Stimulated activated CD8-positive, alpha-beta memory T cell treated with anti-CD3 and anti-CD28 coated beads, Interleukin-4, amount 100 ng/mL, for 4 hours (primary cell): ENCODE results near the gene BAHCC1.

Experiments used
- DNase-seq, 2 donors: peaks; one replicate each; pipeline ENCODE4 v3.0.0-alpha.2; 2020; ENCODE audit warnings: low read depth in 2 of 2, low spot score in 1 of 2

BAHCC1 gene

DNA sequence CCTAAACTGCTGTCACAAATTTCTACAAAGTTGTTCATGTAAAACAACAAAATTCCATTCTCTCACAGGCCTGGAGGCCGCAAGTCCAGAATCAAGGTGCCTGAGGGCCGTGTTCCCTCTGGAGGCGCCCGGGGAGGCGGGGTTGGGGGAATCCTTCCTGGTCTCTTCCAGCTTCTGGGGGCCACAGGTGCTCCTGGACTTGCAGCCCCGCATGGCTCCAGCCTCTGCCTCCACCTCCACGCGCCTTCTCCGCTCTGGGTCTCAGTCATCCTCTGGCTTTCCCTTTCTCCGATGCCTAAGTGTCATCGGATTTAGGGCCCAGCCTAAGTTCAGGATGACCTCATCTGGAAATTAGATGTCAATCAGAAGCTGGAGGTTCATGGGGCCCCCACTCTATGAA is 28.6 kb upstream of the BAHCC1 start:
- no peak for DNase-seq

DNA sequence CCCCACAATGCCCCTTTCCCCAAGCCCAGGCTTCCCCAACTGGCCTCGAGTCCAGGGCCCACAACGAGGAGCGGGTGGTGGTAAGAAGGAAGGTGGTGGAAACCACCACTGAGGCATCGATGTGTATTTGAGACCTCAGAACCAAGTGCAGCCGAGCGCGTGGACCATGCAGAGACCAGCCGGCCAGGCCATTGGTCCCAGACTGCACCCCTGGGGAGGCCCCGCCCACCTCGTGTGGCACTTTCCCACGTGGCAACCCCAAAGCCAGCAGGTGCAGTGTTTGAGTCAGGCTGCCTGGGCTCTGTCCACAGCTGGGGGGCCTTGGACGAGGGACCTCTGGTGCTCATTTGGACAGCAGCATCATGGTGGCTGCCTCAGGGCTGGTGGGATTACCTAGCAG is 28.1 kb upstream of the BAHCC1 start:
- no peak for DNase-seq

DNA sequence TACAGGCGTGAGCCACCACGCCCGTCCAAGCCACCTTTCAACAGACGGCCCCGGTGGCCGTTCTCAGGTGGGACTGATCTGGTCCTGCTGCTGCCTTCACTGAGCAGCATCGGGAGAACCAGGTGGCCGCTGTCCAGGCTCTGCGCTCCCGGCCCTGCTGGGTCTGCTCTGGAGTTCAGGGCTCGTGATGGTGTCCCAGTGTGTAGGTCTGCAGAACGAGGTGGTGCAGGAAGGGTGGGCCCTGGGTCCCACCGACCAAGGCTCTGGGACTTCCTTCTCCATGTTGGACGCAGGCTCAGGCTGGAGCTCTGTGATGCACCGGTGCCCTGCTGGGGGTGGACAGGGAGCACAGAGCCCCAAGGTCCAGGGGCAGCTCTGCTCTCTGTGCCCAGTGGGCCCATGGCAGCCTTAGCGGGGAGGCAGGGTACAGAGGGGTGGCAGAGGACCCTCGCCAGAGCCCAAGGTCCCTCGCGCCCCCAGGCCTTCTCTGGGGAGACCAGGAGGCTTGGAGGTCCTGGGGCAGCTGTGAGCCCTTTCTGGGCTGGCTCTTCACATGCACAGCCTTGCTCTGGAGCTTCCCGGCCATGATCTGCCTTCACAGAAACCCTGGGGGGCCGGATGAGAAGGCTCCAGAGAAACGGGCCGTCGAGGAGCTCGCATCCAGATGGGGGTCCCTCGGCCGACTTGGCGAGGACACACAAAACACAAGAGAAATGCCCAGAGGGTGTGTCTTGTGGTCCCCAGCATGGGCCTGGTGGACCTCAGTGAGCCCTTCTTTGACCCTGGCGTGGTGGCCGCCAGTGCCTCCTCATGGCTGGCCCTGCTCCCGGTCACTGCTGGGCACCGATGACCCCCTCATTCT is 26.9 kb upstream of the BAHCC1 start:
- no peak for DNase-seq

DNA sequence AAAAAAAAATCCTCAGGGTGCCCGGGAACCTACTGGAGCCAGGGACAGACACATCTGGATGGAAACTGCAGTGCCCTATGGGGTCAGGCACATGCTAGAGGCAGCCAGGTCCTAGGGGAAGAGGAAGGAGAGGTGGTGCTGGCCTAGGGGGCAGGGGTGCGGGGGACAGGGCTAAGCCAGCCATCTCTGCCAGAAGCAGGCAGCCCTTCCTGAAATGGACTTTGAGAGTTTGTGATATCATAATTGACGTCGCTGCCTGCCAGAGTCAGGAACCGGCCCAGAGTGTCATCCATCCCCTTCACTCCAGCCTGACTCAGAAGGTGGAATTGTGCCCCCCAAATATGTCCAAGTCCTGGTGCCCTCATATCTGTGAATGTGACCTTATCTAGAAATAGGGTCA is 25.0 kb upstream of the BAHCC1 start:
- DNase-seq: no peak

DNA sequence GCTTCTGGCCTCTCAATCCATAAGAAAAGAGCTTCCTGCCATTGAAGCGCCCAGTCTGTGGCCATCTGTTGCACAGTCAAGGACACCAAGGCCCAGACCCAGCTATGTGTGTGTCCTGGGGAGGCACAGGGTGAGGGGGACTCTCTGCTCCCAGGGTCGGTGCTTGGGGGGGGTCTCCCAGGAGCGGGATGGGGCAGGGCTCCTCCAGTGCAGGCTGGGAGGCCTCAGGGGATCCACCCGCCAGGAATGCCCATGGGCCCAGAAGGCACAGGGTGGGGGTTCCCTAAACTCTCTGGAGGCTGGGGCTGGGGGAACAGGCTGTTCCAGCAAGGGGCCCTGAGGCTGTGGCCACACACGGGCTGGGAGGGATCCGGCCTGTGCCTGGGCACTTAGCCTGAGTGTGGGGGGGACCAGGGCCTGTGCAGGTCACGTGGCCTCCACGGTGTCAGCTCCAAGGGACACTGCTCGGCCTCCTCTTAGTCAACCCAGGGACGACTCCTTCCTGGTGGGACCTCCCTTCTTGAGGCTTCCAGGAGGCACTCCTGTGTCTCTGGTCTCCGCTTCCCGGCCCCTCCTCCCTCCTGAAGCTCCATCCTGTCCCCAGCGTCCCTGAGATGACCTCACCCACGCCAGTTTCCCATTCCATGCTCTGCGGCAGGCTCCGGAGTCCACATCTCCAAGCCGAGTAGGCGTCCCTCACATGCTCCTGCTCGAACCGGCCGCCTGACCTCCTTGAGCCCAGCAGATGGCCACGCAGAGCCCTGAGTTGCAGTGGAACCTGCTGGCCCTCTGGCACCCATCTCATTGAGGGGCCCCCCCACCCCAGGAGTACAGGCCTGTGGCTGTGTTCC is 23.1 kb upstream of the BAHCC1 start:
- DNase-seq: no peak

DNA sequence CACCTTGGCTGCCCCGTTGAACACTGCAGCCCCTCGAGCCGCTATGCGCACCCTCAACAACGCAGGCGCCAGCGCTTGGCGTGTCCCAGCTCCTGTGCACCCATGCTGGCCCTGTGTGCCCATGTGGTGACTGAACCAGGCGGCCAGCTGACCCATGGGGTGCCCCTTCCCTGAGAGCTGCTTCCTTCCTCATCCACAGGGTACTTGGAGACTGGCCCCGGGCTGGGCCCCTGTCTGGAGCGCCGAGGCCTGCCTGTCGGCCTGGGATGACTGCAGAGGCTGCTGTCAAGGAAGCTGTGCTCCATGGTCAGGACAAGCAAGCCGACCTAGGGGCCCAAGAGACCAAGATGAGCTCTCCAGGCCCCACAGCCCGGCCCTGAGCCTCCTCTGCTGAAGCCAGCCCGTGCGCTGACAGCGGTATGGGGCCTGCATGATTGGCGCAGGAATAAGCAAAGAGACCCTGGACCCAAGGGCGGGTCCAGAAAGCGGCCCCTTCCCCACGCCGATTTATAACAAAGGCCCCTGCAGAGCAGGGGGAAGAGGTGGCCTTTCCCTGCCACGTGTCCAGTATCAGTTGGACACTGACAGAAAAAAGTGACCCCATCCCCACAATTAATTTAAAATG is 21.6 kb upstream of the BAHCC1 start:
- DNase-seq: no peak

DNA sequence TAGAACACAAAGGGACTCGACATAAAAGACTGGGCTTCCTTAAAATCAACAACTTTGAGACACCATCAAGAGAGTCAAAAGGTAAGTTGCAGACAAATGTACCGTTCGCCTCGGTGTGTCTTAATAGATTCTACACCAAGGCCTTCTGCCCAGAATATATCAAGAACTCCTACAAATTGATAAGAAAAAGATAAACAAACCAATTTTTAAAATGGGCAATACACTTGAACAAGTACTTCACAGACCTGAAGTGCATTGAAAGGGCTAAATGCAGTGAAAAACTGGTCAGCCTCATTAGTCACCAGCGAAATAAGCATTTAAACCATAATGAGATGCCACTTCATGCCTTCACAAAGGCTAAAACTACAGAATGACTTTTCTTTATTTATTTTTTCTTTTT is 20.4 kb upstream of the BAHCC1 start:
- DNase-seq: no peak

DNA sequence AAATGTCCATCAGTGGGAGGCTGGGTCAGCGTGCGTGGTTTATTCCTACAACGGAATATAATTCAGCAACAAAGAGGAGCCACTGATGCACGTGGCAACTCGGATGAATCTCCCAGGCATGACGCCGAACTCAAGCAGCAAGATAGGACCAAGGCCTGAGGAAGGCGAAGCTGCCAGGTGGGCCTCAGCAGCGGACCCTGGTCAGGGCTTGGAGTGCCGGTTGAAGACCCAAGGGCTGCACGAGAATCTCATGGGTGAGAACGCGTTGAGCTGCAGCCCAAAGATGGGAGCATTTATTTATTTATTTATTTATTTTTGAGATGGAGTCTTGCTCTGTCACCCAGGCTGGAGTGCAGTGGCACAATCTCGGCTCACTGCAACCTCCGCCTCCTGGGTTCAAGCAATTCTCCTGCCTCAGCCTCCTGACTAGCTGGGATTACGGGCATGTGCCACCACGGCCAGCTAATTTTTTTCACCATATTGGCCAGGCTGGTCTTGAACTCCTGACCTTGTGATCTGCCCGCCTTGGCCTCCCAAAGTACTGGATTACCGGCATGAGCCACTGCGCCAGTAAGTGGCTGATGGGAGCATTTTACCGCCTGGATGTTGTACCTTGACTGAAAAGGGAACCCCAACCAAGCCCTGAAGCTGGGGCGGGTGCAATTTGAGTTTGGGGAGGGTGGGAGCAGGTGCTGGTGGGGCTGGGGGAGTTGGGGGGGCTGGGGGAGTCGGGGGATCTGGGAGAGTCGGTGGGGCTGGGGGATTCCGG is 18.1 kb upstream of the BAHCC1 start:
- no peak for DNase-seq

DNA sequence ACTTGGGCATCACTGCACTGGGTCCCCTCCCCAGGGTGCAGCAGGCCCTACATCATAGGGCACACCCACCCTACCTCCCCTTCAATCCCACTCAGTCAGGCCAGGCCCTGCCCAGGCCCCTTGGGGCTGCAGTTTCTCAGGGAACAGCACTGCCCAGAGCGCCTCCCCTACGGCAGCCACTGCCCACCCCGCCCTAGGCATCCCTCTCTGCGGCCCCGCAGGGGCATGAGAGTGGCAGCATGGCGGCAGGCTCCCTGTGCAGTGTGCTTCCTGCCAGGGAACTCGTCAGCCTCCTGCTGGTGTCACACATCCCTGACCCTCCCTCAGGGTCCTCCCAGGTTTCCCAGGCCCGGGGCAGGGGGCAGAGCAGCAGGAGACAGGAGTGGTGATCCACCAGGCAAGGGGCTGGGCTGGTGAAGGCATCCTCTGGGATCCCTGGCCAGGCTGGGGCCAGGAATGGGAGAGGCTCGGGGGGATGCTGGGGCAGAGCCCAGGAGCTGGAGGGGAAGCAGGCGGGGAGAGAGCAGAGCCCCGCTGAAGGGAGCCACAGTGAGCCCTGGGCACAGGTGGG is 16.2 kb upstream of the BAHCC1 start:
- no peak for DNase-seq

DNA sequence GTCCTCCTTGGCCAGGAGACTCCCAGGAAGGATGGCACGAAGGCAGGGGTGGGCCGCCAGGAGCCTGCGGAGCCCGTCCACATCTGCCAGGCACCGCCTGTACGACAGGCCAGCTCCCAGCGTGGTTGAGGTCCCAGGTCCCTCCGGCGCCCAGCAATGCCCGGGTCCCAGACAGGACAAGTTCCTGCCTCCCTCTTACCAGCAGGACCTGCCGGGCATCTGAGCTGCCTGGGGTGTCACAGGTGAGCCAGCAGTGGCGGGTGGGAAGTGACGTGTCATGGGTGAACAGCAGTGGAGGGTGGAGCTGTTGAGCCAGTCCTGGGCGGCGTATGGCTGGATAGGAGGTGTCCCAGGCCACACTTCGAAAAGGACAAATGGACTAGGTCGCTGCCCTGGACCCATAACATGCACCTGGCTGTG is 15.7 kb upstream of the BAHCC1 start:
- DNase-seq: no peak

DNA sequence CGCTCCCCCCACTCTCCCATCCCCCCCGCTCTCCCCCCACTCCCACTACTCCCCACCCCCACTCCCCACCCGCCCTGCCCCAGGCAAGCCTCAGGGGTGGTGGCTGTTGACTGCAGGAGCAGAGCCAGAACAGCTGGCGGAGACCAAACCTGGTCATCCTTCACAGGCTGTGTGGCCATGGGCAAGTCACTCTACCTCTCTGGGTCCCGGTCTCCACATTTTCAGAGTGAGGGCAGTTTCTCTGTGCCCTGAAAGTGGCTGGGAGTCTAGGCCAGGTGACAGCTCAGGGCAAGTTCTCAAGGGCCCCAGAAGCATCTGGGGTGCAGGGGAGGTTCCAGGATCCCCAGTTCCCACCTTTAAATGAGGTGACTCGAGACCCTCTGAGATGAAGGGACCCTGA is 15.1 kb upstream of the BAHCC1 start:
- no peak for DNase-seq

DNA sequence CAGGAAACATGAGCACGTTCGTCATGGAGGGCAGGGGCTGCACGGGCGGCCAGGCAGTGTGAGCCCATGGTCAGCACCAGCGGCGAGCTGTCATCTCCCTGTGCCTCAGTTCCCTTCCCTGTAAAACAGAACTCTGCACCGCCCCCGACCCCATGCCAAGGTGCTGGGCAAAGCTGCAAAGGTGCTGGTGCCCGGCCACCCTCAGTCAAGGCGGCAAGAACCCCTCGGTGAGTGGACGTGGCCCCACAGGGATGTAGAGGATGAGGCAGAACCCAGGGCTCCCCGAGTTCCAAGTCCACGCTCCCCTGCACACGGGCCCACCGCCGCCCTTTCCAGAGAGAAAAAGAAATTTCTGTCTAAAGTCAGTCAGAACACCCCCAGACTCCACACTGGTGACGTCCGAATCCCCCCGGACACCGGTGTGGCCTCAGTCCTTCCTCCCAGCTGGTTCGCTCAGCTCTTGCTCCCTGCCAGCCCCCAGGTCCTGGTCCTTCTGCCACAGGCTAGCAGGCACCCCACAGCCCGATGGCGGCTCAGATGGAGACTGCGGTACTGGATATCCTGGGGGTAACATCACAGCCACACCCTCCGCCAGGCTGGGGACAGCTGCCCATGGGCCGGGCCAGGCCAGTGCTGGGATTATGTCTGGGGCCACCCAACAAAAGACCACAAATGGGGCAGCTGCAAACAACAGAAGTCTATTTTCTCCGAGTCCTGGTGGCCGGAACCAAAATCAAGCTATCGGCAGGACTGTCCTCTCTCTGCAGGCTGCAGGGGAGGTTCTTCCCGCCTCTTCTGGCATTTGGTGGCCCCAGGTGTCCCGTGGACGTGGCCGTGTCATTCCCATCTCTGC is 14.4 kb upstream of the BAHCC1 start:
- DNase-seq: no peak

DNA sequence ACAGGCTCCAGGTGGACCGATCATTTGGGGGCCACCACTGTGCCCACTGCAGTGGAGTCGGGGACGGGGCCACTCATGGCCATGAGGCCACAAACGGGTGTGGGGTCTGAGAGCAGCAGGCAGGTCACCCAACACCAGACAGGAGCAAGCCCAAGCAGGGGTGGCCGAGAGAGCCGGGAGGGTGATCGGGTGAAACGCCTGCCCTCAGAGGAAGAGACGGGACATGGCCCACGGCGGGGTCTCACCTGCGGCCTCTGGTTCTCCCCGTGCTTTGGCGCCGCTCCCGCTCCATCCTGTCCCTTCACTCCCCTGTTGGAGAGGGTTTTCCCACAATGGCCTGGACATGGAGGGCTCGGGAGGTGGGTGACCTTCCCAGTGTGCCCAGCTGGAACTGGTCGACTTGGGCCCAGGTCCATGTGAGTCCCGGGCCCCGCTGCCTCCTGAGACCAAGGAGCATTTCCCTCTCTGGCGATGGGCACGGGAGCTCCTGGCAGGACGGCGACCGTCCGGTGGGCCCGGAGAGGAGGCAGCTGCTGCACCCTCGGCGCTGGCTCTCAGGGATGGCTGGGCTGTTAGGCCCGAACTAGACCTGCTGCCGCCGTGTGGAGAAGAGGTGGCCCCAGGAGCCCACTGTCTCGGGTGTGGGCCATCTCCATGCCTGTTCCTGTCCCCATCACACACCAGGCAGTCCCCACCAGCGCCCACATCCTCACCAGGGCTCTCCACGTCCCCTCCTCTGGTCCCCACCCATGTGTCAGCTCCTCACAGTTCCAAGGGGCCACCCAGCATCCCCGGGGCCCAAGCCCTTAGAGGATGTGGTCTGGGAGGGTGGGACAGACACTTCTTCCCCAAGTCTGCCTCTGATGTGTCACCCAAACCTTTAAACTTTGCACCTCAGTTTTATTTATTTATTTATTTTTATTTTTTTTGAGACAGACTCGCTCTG is 13.4 kb upstream of the BAHCC1 start:
- DNase-seq: no peak

DNA sequence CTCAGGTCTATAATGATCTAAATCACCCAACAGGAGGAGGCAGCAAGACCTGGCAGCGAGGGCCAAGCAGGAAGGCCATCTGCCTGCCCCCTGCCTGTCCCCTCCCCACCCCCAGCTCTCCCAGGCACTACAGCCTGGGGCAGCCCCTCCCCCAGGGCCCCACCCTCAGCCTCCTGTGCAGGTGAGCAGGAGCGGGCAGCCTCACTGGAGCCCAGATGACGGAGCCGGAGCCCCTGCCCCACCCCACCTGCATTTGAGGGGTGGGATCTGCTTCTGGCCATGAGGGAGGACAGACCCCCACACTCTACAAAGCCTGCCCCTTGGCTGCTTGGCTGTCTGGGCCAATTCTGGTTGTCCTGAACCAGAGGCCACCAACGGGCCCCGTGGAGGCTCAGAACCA is 12.4 kb upstream of the BAHCC1 start:
- DNase-seq: no peak

DNA sequence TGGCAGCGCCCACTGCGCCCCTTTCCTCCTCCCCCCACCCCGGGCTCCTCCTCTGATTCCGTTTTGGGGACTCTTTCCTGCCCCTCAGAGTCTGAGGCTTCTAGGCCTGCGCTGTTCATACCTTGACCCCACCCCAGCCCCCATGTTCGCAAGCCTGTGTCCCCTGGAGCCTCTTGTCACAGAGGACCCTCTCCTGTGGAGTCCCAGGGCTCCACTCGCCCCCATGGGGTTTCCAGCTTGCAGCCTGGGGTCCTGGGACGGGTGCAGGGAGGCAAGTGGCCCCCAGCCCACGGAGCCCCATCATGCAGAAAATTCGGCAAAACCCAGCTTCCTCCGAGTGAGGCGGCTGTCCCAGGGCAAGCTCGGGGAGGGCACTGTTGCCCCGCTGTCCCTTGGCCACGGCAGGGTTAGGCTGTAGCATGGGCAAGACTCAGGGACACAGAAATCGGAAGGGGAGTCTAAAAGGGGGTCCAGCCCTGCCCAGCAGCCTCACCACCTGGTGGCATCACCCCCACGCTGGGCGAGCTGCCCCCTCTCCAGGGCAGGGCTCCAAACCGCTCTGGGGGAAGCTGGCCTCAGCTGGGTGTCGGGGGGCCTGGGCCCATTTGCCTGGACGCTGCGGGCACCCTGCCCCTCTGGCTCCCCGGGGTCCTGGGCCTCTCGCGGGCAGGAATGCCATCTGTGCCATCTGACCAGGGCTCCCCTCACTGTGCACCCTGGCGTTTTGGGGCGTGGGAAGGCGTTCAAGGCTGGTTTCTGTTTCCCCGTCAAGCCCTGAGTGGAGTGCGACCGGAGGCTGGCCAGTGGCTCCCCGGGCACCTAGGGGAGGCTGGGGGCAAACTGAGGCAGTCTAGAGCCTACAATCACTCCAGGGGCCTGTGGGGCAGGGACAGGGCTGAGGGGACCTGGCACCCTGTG is 11.5 kb upstream of the BAHCC1 start:
- no peak for DNase-seq

DNA sequence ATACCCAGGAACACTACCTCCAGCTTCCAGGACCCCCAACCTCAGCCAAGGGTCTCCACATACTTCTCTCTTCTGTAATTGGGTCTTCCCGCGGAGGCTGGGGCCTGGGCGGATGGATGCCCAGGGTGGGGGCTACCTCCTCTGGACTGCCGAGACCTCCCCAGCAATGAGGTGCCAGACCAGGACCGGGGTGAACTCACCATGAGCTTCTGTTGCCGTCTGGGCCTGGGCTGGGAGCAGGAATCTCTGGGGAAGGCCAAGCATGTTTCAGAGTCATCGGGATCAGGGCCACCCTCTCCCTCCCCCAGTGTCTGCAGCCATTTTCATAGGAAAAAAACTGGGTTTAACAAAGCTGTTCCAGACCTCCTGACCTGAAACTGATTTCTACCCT is 10.3 kb upstream of the BAHCC1 start:
- no peak for DNase-seq

DNA sequence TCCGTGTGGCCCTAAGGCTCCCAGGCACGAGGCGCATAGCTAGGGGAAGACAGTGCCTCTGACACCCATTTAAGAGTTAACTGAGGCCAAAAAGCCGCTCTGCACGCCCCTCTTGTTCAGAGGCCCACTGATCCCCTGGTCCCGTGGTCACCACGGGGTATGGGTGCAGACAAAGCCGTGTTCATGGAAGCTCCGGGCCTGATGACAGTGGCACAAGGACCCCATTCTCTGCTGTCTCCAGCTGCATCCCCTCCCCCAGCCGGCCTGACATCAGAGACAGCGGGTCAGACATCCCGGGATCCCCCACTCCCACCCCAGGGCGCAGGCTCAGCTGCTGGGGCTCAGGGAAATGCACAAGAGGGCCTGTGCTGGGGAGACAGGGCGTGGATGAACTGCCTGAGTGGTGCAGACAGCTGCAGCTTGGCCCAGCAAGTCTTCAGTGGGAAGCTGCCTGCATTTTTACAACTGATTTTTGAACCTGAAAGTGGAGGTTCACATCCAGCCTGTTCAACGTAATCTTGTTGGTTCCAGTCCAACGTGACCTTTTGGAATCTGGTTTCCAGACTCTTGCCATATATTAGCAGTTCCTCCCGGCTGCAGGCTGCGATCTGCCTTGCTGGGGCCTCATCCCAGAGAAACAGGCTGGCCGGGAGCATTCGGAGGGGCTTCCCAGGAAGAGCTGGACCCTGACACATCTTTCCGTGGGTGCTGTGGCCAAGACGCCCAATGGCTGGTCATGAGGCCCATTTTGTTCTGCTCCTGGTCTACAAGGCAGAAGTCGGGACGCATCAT is 9.7 kb upstream of the BAHCC1 start:
- no peak for DNase-seq
